VCaP (cell line): Measurements from ENCODE around the gene ZC3H13.

Source experiments
- H3K27ac ChIP-seq: fragments of 450-650 bp; 2 replicates; pipeline ENCODE4 v1.5.1; 2017
- TF ChIP-seq, protein P1 (sequence below): fragments of 450-650 bp; conservative IDR thresholded peaks from 2 replicates; pipeline ENCODE4 v1.5.1; 2017; ENCODE audit warnings: mild to moderate bottlenecking, moderate library complexity

Gene ZC3H13

DNA sequence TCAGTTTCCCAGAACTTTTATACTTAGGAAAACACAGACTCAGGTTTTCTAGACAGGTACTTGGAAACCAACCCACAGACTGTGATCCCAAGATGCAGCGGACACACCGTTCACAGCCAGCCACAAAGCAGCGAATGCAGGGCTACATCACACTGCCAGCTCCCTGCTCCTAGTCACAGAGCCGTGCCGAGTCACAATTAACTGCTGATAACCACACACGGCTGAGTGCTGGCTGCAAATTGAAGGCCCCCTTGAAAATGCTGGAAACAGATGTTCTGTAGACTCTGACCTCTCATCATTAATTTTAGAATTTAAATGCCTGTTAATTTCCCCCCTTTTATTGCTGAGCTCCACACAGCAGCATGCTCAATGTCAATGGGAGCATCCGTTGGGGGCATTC is 122.4 kb downstream of the ZC3H13 start:
- H3K27ac ChIP-seq, result no peak overlapping the region
- TF ChIP-seq, protein P1, sequence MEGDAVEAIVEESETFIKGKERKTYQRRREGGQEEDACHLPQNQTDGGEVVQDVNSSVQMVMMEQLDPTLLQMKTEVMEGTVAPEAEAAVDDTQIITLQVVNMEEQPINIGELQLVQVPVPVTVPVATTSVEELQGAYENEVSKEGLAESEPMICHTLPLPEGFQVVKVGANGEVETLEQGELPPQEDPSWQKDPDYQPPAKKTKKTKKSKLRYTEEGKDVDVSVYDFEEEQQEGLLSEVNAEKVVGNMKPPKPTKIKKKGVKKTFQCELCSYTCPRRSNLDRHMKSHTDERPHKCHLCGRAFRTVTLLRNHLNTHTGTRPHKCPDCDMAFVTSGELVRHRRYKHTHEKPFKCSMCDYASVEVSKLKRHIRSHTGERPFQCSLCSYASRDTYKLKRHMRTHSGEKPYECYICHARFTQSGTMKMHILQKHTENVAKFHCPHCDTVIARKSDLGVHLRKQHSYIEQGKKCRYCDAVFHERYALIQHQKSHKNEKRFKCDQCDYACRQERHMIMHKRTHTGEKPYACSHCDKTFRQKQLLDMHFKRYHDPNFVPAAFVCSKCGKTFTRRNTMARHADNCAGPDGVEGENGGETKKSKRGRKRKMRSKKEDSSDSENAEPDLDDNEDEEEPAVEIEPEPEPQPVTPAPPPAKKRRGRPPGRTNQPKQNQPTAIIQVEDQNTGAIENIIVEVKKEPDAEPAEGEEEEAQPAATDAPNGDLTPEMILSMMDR, result no peak

DNA sequence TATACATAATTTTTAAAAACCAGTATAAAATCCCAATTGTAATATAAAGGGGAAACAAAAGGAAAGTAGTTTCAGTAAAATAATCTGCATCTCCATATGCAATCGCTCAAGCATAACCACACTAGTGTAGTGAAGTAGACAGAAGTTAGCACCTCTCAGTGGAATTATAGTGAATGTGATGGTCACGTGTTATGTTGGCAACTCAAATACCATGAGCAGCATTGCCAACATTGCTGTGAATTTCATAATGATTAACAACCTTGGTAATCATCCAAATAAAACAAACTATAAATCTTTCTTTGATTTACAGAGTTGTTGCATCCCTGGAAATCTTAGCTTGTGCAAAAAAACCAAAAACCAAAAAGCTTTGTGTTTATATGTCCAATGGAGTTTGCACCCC is 123.7 kb downstream of the ZC3H13 start:
- TF ChIP-seq, protein P1, result no peak
- peak overlapping the region; percentile 40; the same call in 1 of the 2 replicates for H3K27ac ChIP-seq

DNA sequence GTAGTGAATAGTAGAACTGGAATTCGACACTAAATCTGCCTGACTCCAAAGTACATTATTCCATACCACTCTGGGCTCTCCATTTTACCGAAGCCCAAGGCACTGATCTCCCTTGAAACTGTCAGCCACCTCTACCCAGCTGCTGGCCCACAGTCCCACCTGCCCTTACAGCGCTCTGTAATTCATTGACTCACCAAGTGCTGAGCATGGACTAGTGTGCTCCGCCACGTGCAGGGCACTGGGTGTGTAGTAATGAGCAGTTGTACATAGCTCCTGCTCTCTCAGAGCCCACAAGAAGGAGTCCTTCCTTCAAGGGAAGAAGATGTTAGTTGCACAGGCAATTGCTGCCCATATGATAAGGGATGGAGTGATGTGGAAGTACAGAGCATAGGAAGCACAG is 124.4 kb downstream of the ZC3H13 start:
- TF ChIP-seq, protein P1, result no peak
- H3K27ac ChIP-seq, result no peak overlapping the region

DNA sequence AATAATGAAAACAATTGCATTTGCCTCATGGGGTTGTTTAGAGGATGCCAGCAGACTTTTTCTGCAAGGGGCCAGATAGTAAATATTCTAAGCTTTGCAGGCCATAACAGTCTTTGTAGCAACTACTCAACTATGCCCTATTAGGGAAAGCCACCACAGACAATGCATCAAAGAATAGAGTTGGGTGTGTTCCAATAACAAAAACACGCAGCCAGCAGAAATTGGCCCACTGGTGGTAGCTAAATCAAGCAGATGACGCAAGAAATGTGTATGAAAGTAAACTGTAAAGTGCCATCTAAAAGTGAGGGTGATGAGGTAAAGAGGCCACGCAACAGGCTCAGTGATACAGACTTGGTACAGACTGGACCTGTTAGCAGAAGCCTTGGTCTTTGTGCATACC is 125.8 kb downstream of the ZC3H13 start:
- TF ChIP-seq, protein P1, result no peak
- no peak overlapping the region for H3K27ac ChIP-seq

DNA sequence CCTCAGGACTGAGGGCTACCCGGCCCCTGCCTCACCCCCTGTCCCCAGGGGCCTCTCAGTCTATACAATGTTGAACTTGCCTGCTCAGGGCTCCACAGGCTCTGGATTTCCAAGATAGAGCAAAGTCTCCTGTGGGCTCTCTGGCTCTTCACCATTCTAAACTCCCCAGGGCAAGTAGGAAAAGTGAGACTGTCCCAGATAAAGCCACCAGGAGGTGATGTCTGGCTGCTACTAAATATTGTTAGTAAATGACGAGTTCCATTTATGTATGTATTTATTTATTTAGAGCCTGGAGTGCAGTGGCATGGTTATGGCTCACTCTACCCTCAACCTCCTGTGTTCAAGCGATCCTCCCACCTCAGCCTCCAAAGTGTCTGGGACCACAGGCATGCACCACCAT is 127.4 kb downstream of the ZC3H13 start:
- TF ChIP-seq, protein P1, result no peak
- no peak overlapping the region for H3K27ac ChIP-seq

DNA sequence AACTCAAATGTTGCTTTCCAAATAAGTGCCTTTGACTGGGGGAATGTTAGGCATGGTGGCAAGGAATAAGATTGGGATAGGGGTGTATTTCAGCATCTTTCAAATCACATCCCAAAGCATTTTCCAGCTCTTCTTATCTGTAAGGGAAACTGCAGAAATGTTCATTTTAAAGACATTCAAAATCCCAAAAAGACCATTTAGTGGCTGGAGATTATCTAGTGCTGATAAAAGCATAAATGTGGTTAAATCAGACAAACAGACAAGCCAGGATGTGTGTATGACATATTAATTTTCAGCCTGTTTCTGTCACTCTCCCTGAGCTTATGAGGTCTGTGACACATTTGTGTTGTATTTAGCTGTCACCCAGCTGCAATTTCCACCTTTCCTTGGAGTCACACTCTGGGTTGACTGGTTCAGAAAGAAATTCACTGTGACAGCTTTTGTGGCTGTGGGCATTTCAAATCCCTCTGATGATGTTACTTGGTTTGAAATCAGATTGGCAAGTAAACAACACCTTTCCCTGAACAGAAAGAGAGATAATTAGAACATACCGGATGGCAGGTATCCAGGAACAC is 131.3 kb downstream of the ZC3H13 start:
- H3K27ac ChIP-seq, result no peak overlapping the region
- TF ChIP-seq, protein P1, result no peak

DNA sequence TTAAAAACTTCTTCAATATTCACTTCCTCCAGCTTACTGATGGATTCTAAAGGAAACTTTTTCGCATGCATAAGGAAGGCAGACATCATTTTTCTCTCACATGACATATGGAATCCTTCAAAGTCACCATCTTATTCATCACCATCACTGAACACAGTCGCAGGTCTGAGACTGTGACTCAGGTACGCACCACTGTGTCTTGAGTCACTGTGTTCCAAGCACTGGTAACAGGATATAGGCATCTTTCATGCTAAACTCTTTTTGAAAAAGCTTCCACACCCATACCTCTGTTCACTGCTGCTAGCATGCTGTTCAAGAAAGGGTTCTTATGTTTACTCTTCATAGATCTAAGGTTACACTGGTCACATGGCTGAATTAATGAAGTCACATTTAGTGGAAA is 133.9 kb downstream of the ZC3H13 start:
- no peak overlapping the region for H3K27ac ChIP-seq
- TF ChIP-seq, protein P1, result no peak

DNA sequence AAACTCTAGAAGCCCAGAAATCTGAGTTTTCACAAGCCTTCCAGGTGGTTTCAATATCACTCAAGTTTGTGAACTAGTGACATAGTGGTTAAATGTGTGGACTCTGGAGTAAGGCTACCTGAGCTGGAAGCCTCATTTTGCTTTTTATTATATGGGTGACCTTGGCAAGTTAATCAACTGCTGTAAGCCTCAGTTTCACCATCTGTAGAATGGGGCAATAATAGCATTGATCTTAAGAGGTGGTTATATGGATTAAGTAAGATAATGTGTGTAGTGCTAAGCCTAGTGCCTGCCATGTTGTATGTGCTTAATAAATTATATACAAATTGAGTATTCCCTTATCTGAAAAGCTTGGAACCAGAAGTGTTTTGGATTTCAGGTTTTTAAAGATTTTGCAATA is 135.5 kb downstream of the ZC3H13 start:
- H3K27ac ChIP-seq, result no peak overlapping the region
- TF ChIP-seq, protein P1, result no peak
